ENCODE results near the gene RAB7A.

Gene RAB7A

GRCh38 chr3:128726023-128727016, at the start of gene RAB7A:
TSS of gene RAB7A (plus strand) at chr3:128726183. CDS start at chr3:128795368, 69,185 bp downstream.
- in situ Hi-C loops (cut with MboI; ENCODE audit: low sequenced_read_pairs), result no loop called here

GRCh38 chr3:128679338-128679737, 46.6 kb upstream of the RAB7A start:
- in situ Hi-C loops (cut with MboI; ENCODE audit: low sequenced_read_pairs), result no loop called here

GRCh38 chr3:128680603-128681368, 45.2 kb upstream of the RAB7A start:
- in situ Hi-C loops (cut with MboI; ENCODE audit: low sequenced_read_pairs), result no loop called here

- in situ Hi-C loops (cut with MboI; ENCODE audit: low sequenced_read_pairs), result no loop called here
Measured at GRCh38 chr3:128681369-128681829, 44.6 kb upstream of the RAB7A start.

- in situ Hi-C loops (cut with MboI; ENCODE audit: low sequenced_read_pairs), result no loop called here
Measured at GRCh38 chr3:128683957-128684356, 42.0 kb upstream of the RAB7A start.

- in situ Hi-C loops (cut with MboI; ENCODE audit: low sequenced_read_pairs), result no loop called here
Measured at GRCh38 chr3:128684986-128685726, 40.8 kb upstream of the RAB7A start.

- in situ Hi-C loops (cut with MboI; ENCODE audit: low sequenced_read_pairs), result no loop called here
Measured at GRCh38 chr3:128686465-128686864, 39.5 kb upstream of the RAB7A start.

GRCh38 chr3:128689060-128689459, 36.9 kb upstream of the RAB7A start:
- in situ Hi-C loops (cut with MboI; ENCODE audit: low sequenced_read_pairs), result no loop called here

GRCh38 chr3:128693696-128694095, 32.3 kb upstream of the RAB7A start:
- in situ Hi-C loops (cut with MboI; ENCODE audit: low sequenced_read_pairs), result no loop called here

GRCh38 chr3:128697341-128697740, 28.6 kb upstream of the RAB7A start:
- in situ Hi-C loops (cut with MboI; ENCODE audit: low sequenced_read_pairs), result no loop called here

GRCh38 chr3:128698211-128699047, 27.6 kb upstream of the RAB7A start:
- in situ Hi-C loops (cut with MboI; ENCODE audit: low sequenced_read_pairs), result no loop called here

- in situ Hi-C loops (cut with MboI; ENCODE audit: low sequenced_read_pairs), result no loop called here
Measured at GRCh38 chr3:128701342-128702212, 24.4 kb upstream of the RAB7A start.

GRCh38 chr3:128702391-128702790, 23.6 kb upstream of the RAB7A start:
- in situ Hi-C loops (cut with MboI; ENCODE audit: low sequenced_read_pairs), result no loop called here

- in situ Hi-C loops (cut with MboI; ENCODE audit: low sequenced_read_pairs), result no loop called here
Measured at GRCh38 chr3:128703561-128703960, 22.4 kb upstream of the RAB7A start.

GRCh38 chr3:128706086-128706615, 19.8 kb upstream of the RAB7A start:
- in situ Hi-C loops (cut with MboI; ENCODE audit: low sequenced_read_pairs), result no loop called here

- in situ Hi-C loops (cut with MboI; ENCODE audit: low sequenced_read_pairs), result no loop called here
Measured at GRCh38 chr3:128707928-128708494, 18.0 kb upstream of the RAB7A start.

- in situ Hi-C loops (cut with MboI; ENCODE audit: low sequenced_read_pairs), result no loop called here
Measured at GRCh38 chr3:128709038-128709437, 16.9 kb upstream of the RAB7A start.

- in situ Hi-C loops (cut with MboI; ENCODE audit: low sequenced_read_pairs), result no loop called here
Measured at GRCh38 chr3:128709506-128710210, 16.3 kb upstream of the RAB7A start.
